Mononuclear cell (primary cell): ENCODE measurements around the gene NELFB. TPM values are rescaled to one million over a fixed set of nuclear protein-coding genes. Genes with fewer than 3 reads are reported as not detected.
"Not testable (repeated sequence)": the region's sequence is repeated elsewhere in the genome, so short reads cannot be mapped to it uniquely, and the experiment has no call there.

Source experiments
- H3K27me3 ChIP-seq: 2 replicates; pipeline ENCODE4 v1.6.0; 2011; ENCODE audit warnings: low read length, control low read depth; ENCODE audit not compliant: insufficient read depth
- H3K4me1 ChIP-seq: 2 replicates; pipeline ENCODE4 v1.5.1; 2011; ENCODE audit warnings: mild to moderate bottlenecking, low read length, control low read depth; ENCODE audit not compliant: insufficient read depth
- H3K4me3 ChIP-seq: 2 replicates; pipeline ENCODE4 v1.5.1; 2011; ENCODE audit warnings: mild to moderate bottlenecking, low read length, moderate library complexity
- H3K9me3 ChIP-seq: 2 replicates; pipeline ENCODE4 v1.5.1; 2011; ENCODE audit warnings: low read depth, mild to moderate bottlenecking, control low read depth, low read length
- total RNA-seq: library from RNA; depleted of rRNA; stranded (reverse); fragments of >200 nt; gene quantifications from one replicate; pipeline ENCODE4 v1.2.3, GENCODE V29; 2012

NELFB gene
- total RNA-seq, 1 donor: 20.9 TPM

DNA sequence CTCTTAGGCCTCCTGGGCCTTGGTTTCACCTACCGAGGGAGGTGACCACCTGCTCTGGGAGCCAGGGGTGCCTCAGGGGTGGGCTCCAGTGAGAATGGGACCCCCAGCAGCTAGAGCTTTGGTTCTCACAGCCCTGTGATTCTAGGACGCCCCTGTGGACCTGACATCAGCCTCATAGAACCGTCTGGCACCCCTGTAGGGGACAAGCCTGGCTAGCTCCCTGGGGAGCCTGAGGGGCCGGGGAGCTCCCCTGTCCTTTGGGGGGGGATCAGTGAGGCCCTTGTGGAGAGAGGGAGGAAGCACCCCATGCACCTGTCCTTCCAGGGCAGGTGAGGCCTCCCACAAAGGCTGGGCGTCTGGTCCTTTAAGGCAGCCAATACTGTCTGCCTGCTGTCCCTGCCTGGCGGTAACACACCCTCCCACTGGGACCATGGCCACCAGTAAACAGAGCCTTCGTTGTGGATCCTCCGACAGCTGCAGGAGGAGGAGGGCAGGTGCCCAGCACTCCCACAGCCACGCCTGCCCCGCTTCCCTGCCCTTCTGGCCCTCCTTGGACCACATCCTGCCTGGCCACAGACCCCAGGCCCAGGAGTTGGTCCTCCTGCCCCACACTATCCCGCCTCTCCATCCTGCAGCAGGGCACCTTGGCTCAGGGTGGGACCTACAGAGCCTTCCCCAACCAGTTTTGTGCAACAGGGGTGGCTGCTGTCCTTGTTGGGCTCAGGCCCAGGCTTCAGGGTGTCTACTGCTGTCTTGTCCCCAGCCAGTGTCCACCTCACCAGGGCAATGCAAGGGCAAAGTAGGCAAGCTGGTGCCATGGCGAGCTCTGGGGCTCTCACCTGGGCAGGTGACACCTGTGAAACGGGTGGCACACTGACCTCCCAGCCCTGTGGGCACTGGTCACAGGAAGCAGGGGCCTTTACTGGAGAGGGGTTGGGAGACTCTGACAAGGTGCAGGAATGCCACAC lies 17.1 kb upstream of the NELFB start:
- Histone ChIP-seq H3K9me3 (no peaks in the 10 kb centered on the region), H3K4me3 (no peak overlapping the region), H3K27me3 (no peaks in the 10 kb centered on the region), H3K4me1 (peaks cover 52% of the 10 kb centered on the region)

DNA sequence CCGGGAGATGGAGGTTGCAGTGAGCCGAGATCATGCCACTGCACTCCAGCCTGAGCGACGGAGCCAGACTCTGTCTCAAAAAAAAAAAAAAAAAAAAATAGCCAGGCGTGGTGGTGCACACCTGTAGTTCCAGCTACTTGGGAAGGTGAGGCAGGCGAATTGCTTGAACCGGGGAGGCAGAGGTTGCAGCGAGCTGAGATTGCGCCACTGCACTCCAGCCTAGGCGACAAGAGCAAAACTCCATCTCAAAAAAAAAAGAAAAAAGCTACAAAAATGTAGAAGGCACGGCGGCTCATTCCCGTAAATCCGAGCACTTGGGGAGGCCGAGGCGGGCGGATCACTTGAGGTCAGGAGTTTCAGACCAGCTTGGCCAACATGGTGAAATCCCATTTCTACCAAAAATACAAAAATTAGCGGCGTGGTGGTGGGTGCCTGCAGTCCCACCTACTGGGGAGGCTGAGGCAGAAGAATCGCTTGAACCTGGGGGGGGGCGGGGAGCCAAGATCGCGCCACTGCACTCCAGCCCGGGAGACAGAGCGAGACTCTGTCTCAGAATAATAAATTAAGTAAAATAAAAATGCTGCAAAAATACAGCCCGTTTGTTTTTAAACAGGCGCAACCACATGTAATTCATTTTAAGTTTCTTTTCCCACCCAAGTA lies 15.5 kb upstream of the NELFB start:
- H3K9me3 ChIP-seq, H3K27me3 ChIP-seq: not testable (repeated sequence)
- Histone ChIP-seq H3K4me1 (peaks cover 55% of the 10 kb centered on the region), H3K4me3 (peak overlapping the region; percentile 61)

GRCh38 chr9:137240318-137240840 lies 14.7 kb upstream of the NELFB start:
- H3K9me3 ChIP-seq: no peaks in the 10 kb centered on the region
- H3K4me1 ChIP-seq: peaks cover 55% of the 10 kb centered on the region

GRCh38 chr9:137240841-137241489 lies 14.2 kb upstream of the NELFB start, which contains the start of gene TUBB4B:
Gene TUBB4B, plus strand, starts transcription at chr9:137241287. Its CDS starts 74 bp downstream, at chr9:137241361.
- Histone ChIP-seq H3K27me3 (no peaks in the 10 kb centered on the region), H3K4me3 (peak within 1 kb of the TSS; percentile 65), H3K4me1 (peaks cover 53% of the 10 kb centered on the region), H3K9me3 (no peaks in the 10 kb centered on the region)

More at GRCh38 chr9:137240318-137240840, 14.7 kb upstream of the NELFB start:
- peak overlapping the region; percentile 61 for H3K4me3 ChIP-seq
- no peaks in the 10 kb centered on the region for H3K27me3 ChIP-seq

DNA sequence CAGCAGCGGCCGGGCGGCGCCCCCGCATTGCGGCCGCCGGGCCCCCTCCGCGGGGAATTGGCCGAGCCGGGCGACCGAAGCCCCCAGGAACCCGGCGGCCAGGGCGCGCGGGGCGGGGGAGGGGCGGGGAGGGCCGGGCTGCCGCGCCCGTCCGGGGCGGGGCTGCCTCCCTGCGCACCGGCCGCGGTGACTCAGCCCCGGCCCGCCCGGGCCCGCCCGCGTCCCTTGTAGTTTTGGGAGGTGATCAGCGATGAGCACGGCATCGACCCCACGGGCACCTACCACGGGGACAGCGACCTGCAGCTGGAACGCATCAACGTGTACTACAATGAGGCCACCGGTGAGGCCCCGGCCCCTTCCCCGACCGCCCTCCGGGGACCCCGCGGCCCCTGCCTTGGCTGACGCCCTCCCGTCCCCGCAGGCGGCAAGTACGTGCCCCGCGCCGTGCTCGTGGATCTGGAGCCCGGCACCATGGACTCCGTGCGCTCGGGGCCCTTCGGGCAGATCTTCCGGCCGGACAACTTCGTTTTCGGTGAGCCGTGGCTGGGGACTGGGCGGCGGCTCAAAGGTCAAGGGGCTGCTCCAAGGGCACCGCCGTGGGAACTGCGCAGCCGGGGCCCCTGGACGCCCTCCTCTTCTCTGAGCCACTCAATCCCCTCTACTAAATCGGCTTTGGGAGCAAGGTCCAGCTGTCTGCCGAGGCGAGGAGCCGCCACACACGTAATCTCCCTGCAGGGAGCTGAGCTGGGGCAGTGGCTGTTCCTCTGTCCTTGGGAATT lies 13.4 kb upstream of the NELFB start:
- H3K4me3 ChIP-seq: peak overlapping the region; percentile 65

GRCh38 chr9:137242269-137243203 lies 12.6 kb upstream of the NELFB start:
- peak overlapping the region; percentile 65 for H3K4me3 ChIP-seq
- no peaks in the 10 kb centered on the region for H3K27me3 ChIP-seq
- no peaks in the 10 kb centered on the region for H3K9me3 ChIP-seq
- peaks cover 38% of the 10 kb centered on the region for H3K4me1 ChIP-seq

More for the DNA sequence above, 13.4 kb upstream of the NELFB start:
- Histone ChIP-seq H3K4me1 (peaks cover 46% of the 10 kb centered on the region), H3K27me3 (no peaks in the 10 kb centered on the region), H3K9me3 (no peaks in the 10 kb centered on the region)

DNA sequence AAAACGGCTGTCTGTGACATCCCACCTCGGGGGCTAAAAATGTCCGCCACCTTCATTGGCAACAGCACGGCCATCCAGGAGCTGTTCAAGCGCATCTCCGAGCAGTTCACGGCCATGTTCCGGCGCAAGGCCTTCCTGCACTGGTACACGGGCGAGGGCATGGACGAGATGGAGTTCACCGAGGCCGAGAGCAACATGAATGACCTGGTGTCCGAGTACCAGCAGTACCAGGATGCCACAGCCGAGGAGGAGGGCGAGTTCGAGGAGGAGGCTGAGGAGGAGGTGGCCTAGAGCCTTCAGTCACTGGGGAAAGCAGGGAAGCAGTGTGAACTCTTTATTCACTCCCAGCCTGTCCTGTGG lies 11.9 kb upstream of the NELFB start:
- H3K4me1 ChIP-seq: peaks cover 38% of the 10 kb centered on the region
- H3K4me3 ChIP-seq, H3K9me3 ChIP-seq, H3K27me3 ChIP-seq: not testable (repeated sequence)

DNA sequence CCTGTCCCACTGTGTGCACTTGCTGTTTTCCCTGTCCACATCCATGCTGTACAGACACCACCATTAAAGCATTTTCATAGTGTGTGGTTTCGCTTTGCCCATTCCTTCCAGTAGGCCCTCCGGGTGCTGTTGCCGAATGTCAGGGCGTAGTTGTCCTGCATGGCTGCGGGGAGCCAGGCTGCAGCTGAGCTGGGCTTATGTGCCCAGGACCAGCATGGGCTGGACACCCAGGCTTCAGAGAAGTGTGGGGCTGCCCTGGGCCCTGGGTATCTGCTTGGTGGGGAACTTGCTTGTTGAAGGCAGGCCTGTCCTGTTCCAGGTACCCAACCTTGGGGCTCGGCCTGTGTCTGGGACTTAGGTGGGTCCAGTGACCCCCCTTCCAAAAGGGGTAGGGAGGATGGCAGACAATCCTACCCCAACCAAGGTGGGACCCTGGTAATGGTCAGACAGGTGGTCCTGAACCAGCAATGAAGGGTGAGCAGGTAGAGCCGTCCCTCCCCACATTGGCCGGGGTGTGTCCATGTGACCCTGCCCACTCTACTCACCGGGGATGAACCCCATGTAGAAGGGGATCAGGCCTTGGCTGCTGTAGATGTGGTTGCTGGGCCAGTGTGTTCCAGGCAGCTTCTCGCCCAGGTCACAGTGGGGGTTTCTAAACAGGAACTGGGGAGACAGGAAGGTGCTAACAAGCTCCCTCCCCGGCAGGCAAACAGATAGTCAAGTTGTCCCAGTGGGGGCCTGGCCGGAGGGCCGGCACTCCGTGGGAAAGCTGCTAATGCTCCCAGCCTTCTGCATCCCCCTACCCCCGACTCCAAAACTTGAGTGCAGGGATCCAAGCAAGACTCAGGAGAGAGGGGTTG lies 11.3 kb upstream of the NELFB start:
- Histone ChIP-seq H3K4me3 (no peak overlapping the region), H3K9me3 (no peaks in the 10 kb centered on the region), H3K27me3 (no peaks in the 10 kb centered on the region), H3K4me1 (peaks cover 34% of the 10 kb centered on the region)

DNA sequence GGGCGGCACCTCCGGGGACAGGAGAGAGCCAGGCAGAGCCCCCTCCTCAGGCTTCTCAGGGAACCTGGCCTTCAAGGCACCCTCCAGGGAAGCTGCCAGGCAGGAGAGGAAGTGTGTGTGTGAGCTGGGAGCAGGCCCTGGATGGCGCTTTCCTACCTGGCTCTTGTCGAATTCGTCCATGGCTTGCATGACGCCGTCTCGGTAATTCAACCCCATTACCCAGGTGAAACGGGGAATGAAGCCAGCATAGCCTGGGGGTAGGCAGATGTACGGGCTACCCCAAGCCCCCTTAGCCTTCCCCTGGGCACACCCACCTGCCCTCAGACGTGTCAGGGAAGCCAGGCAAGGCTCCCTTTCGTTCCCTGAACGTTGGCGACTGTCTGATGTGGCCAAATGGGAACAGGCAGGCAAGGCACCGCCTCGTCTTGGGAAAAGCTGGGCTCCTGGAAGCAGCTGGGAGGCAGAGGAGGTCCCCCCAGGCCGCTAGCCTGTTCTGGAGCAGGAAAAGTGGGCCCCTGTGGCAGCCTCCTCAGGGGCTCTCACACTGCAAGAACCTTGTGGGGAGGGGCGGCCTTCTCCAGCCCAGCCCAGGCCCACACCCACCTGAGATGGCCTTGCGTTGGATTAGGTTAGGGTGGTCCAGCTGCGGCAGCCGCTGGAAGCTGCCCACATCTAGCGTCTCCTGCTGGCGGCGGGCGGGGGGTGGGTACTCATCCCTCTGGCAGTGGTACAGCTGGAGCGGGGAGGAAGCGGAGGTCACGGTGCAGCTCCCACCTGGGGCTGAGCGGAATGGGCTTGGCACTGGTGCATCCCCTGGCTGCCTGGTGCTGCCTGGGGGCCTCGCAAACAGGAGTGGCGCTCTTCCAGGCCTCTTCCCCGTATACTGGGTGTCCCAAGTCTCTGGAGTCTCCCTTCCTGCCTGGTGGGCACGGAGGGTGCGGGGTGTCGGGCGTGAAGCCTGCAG lies 10.4 kb upstream of the NELFB start:
- H3K27me3 ChIP-seq: no peaks in the 10 kb centered on the region
- H3K4me1 ChIP-seq: peaks cover 25% of the 10 kb centered on the region
- no peaks in the 10 kb centered on the region for H3K9me3 ChIP-seq
- H3K4me3 ChIP-seq: no peak overlapping the region

- no peak overlapping the region for H3K4me3 ChIP-seq
- H3K9me3 ChIP-seq: no peaks in the 10 kb centered on the region
- peaks cover 17% of the 10 kb centered on the region for H3K4me1 ChIP-seq
- H3K27me3 ChIP-seq: no peaks in the 10 kb centered on the region
These were observed 9.4 kb upstream of the NELFB start for GRCh38 chr9:137245450-137246421.
